Measurements from ENCODE around the gene RBM15B.
"Not testable (repeated sequence)": the region's sequence is repeated elsewhere in the genome, so short reads cannot be mapped to it uniquely, and the experiment has no call there.

Gene RBM15B, protein sequence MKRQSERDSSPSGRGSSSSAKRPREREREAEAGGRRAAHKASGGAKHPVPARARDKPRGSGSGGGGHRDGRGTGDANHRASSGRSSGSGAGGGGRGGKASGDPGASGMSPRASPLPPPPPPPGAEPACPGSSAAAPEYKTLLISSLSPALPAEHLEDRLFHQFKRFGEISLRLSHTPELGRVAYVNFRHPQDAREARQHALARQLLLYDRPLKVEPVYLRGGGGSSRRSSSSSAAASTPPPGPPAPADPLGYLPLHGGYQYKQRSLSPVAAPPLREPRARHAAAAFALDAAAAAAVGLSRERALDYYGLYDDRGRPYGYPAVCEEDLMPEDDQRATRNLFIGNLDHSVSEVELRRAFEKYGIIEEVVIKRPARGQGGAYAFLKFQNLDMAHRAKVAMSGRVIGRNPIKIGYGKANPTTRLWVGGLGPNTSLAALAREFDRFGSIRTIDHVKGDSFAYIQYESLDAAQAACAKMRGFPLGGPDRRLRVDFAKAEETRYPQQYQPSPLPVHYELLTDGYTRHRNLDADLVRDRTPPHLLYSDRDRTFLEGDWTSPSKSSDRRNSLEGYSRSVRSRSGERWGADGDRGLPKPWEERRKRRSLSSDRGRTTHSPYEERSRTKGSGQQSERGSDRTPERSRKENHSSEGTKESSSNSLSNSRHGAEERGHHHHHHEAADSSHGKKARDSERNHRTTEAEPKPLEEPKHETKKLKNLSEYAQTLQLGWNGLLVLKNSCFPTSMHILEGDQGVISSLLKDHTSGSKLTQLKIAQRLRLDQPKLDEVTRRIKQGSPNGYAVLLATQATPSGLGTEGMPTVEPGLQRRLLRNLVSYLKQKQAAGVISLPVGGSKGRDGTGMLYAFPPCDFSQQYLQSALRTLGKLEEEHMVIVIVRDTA

DNA sequence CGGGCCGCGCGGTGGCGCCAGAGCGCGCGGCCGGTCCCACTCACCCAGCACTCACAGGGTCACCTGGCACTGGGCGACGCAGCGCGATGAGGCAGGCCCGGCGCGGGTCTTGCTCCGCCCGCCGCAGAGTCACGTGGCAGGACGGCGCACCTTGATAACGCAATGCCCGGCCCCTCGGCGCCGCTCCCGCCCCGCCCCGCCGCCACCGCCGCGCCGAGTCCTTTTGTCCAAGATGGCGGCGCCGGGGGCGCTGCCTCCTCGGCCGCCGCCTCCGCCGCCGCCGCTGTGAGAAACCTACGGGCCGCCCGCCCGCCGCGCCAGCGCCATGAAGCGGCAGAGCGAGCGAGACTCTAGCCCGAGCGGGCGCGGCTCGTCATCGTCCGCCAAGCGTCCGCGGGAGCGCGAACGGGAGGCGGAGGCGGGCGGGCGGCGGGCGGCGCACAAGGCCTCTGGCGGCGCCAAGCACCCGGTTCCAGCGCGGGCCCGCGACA is at the start of gene RBM15B:
TSS of gene RBM15B (plus strand) at position 211 of the 491 bp plus-strand sequence. CDS start at position 326, 115 bp downstream.
- peak; percentile 97 for DNase-seq

DNA sequence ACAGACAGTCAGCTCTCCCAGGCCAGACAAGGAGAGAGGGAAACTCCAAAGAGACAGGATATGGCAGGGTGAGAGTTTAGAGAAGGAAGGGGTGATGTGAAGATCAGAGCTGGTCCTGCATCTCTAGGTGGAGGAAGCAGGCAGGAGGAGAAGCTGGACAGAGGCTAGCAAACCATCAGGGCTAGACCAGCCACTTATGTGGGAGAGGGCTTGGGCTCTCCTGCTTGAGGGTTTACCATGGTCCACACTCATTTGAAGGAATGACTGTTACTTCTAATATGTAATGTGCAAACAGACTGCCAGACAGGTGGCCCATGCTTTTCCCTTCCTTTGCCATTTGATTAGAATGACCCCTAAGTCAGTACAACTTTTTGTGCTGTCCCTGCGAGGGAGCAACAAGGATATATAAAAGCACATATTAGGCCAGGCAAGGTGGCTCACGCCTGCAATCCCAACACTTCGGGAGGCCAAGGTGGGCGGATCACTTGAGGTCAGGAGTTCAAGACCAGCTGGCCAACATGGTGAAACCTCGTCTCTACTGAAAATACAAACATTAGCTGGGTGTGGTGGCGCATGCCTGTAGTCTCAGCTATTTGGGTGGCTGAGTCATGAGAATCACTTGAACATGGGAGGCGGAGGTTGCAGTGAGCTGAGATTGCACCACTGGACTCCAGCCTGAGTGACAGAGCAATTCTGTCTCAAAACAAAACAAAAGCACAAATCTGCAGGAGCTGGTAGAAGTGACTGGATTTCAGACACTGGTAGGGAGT is 47.0 kb upstream of the RBM15B start:
- DNase-seq = no peak

DNA sequence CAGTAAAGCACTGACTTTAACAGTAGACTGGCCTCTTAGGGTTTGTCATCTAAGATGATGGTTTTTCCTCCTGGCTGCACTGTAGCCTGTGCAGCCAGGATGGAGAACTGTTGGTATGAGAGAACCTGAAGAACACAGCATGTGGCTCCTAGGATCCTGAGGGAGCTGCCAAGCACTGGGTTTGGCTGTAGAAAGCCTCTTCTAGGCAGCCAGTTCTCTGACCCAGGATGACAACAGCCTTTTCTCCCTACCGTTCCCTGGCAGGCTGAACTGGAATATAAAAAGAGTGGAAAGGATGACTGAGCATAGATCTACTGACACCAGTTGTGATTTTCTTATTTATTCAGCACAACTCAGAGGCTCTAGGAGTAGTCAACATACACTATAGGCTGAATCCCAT is 40.3 kb upstream of the RBM15B start:
- DNase-seq = no peak

DNA sequence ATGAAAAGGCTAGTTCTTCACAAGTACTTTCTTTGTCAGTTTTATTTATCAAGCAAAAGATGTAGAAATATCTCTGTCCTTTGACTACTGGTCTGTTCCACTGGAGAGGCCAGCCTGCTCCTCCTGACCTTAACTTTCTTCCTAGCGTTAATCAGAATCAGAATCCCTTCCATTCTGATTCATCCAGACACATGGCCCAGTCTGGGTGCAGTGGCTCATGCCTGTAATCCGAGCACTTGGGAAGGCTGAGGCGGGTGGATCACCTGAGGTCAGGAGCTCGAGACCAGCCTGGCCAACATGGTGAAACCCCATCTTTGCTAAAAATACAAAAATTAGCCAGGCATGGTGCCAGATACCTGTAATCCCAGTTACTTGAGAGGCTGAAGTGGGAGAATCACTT is 38.0 kb upstream of the RBM15B start:
- DNase-seq = no peak

DNA sequence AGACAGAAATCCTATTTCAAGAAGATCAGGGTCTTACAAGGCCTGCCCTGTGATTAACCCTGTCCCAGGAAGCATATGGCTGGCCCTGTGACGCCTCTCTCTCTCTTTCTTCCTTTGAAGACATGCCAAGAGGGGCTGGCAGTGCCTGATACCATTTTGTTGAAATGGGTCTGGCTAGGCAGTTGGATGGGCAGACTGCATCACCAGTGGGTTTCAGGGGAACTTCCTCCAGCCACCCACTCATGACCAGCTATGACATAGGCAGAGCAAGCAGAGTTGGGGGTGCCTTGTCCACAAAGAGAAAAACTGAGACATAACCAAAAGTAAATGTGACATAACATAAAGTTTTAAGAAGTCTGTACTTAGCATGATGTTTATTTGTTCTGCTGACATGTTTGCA is 37.4 kb upstream of the RBM15B start:
- no peak for DNase-seq

DNA sequence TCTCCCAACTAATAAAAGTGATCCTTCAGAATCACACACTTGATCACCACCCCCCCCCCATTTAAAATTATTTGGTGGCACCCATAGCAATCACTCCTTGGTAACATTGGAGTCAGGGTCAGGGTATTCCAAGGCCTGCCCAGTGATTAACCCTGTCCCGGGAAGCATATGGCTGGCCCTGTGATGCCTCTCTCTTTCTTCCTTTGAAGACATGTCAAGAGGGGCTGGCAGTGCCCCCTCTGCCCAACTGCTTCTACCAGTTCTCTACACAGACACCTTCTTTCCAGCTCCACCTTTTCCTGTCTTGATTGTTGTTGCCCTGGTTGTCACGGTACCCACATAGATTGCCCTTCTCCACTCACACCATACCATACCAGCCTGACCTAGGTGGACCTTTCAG is 36.9 kb upstream of the RBM15B start:
- DNase-seq = no peak

DNA sequence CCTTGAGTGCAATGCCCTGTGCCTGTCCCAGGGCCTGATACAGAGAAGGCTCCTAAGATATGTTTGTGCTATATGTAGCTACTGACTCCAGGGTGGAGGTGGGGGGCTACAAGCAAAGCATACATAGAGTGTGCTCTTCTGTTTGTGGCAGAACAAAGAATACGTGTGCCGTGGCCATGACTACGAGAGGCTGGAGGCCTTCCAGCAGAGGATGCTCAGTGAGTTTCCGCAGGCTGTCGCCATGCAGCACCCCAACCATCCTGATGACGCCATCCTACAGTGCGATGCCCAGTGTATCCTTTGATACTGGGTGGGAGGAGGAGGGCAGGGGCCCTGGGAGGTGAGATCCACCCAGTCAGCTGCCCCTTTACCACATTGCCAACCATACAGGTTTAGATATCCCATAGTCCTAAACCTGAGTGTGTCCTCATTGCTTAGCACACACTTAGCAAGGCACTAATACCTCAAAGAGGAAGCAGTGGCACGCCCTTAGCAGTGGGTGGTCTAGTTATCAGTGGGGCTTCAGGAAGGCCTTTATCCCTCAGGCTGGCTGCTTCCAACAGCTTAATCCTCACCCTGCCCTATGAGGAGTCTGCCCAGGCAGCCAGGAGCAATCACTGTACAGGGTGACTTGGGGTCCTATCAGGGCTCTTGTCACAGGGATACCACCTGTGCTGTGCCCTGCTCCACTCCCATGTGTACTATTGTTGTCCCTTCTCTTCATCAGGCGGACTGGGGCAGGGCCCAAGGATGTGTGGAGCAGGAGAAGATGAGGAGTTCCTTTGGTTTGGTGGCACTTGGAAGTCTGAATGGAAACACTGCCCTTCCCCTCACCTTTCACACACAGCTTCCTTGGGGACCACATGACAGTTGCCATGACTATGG is 36.1 kb upstream of the RBM15B start:
- no peak for DNase-seq

DNA sequence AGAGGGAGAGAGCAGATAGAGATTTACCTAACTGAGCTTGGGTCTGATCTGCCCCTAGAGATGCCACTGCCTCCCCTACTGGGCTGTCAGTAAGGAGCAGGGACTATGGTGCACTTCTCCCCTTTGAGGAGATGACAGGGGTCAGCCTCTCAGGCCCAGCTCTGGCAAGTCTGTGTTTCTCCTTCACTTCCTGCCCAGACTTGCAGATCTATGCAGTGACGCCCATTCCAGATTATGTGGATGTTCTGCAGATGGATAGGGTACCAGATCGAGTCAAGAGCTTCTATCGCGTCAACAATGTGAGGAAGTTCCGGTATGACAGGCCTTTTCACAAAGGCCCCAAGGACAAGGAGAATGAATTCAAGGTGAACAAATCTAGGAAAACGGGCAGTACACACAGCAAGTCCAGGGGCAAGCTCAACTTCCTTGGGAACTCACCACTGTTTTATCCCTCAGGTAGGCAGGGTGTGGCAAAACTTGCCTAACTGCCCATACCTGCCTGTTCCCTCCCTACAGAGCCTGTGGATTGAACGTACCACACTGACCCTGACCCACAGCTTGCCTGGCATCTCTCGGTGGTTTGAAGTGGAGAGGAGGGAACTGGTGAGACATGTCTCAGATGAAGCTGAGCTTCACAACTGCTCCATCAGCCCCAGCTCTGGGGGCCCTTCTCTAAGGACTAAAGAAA is 35.0 kb upstream of the RBM15B start:
- no peak for DNase-seq

DNA sequence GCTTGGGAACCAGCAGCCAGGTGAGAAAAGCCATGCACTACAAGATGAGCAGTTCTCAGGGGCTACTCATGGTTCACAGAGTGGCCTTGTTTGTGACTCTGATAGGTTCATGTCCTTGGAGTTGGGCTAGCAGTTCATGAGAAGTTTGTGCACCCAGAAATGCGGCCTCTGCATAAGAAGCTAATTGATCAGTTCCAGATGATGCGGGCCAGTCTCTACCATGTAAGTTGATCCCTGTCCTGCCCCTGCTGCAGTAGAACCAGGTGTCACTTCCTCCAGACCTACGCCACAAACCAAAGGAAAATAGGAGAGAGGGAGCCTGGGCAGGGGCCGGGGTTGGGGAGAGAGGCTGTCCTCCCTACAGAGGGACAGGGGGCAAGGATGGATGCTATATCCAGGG is 33.2 kb upstream of the RBM15B start:
- DNase-seq = no peak

DNA sequence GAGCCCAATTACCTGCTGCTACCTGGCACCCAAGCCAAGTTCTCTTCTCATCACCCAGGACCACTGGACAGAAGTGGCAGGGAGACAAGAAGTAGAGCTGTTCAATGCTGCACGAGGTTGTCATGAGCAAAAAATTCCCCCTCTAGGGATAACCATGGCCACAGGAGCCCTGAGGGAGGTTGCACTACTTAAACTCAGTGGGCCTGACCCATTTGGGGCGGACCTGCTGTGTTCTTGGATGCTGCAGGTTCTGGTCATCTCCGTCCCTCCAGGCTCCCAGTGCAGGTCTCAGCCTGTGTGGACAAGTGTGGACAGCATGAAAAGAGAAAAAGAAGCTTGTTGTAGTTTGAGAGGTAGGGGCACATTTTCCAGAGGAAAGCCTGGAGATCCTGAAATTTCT is 32.1 kb upstream of the RBM15B start:
- DNase-seq = no peak

DNA sequence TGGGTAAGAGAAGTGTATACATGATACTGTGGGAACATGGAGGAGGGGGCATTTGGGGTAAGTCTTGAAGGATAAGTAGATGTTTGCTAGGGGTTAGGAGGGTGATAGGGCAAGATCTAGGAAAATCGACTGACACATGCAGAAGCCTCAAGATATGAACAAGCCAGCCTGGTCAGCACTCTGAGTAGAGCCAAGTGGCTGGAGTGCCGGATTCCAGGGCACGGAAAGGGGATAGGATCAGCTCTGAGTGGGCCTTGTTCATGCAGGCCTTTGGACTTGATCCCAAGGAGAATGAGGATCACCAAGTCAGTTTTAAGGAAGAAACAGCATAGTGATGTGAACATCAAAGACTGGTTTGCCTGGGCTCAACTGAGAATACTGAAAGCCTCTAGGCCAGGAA is 30.3 kb upstream of the RBM15B start:
- DNase-seq = no peak

DNA sequence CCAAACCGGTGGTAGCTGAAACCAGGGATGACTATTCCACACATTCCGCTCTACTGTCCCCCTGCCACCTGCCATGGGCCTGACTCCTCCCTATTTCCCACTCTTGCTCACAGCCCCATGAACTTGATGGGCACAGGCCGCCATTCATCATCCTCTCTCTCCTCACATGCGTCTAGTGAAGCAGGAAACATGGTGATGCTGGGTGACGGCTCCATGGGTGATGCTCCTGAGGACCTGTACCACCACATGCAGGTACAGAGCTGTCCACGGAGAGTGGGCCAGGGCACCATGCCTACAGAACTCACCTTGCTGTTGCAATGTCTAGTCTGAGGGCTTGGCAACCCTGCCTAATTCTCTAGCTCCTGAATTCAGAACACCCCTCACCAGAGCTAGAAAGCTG is 29.3 kb upstream of the RBM15B start:
- DNase-seq = no peak

DNA sequence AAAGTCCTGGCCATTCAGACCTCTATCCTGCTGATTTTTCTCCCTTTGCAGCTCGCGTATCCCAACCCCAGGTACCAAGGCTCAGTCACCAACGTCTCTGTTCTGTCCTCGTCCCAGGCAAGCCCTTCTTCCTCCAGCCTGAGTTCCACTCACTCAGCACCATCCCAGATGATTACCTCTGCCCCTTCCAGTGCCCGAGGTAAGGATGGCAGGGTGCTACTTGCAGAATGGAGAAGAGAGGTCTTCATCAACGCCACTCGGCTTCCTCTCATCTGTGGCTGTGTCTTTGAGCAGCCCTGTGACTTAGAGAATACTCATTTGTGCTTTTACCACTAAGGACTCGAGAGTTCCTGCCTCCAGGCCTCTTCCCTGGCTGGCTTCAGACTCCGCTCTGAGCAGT is 28.6 kb upstream of the RBM15B start:
- no peak for DNase-seq

DNA sequence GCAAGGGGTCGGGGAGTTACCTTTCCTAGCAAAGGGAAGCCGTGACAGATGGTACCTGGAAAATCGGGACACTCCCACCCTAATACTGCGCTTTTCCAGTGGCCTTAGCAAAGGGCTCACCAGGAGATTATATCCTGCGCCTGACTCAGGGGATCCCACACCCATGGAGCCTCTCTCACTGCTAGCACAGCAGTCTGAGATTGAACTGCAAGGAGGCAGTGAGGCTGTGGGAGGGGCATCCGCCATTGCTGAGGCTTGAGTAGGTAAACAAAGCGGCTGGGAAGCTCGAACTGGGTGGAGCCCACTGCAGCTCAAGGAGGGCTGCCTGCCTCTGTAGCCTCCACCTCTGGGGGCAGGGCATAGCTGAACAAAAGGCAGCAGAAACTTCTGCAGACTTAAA is 22.8 kb upstream of the RBM15B start:
- DNase-seq = not testable (repeated sequence)

DNA sequence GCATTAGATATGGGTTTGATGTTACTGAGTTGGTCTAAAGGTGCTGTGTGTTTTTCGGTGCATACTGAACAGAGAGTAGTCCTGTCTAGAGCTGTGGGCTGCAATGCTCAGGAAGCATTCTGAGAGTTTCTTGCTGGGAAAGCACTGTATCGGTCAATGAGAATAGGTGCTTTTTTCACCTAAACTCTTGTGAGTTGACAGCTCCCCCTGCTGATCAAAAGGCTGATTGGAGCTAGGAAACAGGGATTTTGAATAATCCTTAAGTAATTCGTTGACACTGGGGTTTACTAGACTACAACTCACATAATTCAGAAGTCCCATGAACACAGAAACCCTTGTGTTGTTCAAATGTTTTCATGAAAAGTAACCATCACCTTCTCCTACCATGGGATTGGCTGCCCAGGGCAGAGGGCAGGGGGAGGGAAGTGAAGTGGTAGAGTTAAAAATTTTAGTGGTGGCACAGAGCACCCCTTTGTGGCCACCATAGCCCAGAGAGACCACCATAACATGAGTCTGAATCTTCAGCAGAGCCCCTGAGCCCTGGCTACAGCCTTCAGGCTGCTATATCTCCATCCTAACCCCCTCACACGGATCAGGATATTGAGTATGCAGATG is 19.0 kb upstream of the RBM15B start:
- peak; percentile 67 for DNase-seq

DNA sequence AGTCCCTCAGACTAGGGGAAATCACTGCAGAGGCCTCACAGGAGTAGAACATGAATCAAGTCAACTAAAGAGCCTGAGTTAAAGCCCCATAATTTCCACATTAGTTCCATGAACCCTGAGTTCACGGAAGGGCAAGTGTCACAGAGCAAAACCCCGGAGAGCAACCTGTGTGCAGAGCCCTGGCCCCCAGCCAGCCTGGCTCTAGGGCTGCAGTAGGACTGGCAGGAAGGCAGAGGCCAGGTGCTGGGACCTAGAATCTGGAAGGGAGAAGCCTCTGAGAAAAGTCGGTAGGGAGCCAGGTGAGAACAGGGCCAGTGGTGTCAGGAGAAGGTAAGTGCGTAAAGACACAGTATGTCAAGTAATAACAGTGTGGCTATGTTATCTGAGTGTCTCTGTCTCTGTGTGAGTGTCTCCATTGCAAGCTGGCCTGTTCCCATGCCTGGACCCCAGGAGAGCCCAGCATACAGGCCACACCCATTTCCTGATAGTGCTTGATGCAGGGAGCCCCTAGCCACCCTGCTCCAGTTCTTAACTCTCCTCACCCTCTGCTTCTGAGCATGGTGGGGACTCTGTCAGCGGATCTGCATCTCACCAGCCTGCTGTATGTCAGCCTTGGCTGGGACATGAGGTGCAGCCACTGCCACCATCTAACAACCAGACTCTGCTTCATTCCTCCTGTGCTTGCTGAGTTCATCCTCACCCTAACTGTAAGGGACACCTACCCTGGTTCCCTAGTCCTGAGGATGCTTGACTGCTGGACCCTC is 17.2 kb upstream of the RBM15B start:
- no peak for DNase-seq

DNA sequence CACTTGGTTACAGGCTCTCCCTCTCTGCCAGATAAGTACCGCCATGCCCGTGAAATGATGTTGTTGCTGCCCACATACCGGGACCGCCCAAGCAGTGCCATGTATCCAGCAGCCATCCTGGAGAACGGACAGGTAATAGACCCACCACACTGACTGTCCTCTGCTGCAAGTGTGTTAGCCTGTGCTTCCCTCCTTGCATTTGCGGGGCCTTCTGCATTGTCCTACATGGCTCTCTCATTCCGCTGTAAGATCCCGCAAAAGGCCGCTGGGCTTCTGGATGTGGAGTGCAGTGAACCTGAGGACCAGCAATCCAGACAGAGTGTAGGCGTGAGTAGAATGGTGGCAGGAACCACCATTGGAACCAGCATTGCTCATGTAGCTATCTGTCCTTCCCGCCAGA is 16.6 kb upstream of the RBM15B start:
- DNase-seq = no peak

DNA sequence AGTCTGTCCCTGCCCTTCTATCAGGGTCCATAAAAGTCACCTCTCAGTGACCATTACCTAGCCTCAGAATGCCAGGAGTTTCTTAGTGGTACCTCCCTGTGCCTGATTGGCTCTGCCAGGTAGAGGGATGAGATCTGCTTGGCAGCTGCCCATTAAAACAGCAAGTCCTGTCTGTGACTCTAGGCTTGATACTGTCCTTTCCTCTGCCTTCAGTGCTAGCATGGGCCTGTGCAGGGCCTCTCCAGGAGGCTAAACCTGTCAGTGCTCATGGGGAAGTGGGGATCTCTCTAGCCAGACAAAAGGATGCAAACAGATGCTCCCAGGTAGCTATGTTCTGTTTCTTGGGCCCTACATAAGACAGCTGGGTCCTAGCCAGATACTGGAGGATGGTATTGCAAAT is 15.9 kb upstream of the RBM15B start:
- DNase-seq = no peak

DNA sequence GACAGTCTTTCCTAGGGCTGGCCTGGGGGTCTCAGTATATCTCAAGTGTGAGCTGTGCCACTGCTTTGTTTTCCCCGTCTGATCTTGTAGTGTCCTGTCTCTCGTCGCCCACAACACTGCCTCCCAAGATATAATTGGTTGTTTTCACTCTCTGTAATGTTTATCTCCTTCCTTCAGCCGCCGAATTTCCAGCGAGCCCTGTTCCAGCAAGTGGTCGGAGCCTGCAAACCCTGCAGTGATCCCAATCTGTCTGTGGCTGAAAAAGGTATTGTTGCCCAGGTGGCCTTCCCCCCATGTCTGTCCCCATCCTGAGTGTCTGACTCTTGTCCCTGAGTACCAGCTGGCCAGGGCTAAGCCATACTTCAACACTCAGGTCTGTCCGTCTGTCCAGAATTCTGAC is 15.5 kb upstream of the RBM15B start:
- no peak for DNase-seq

DNA sequence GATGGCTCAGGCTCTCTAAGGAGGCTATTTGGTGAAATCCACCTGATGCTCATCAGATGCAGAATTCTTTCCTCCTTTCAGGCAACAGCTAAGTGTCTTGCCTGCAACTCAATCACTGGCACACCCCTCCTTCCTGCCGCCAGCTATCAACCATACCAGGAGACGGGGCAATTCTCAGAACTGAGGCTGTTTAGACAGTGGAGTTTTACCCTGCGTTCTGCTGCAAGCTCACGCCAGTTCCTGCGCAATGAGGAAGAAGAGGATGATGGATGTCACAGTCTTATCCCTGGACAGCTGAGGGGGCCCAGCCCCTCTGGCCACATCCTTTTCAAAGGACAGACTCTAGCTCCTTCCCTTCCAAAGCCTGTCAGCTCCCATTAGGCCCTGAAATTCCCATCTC is 13.0 kb upstream of the RBM15B start:
- DNase-seq = no peak
